ENCODE results near the gene TREX2. TPM values are rescaled to one million over a fixed set of nuclear protein-coding genes. Genes with fewer than 3 reads are reported as not detected.

TREX2 gene
- total RNA-seq (ENCODE audit: low replicate concordance) = 2.3 and 2.9 TPM in 2 replicates

GRCh38 chrX:153445856-153446635 is at the start of gene TREX2:
Gene TREX2 (minus strand): TSS chrX:153446056. CDS start chrX:153445430, 626 bp downstream.

GRCh38 chrX:153494541-153495361 is 48.9 kb upstream of the TREX2 start, which contains the start of gene BGN:
Gene BGN (plus strand): TSS chrX:153494980. CDS start chrX:153504632, 9,652 bp downstream.

GRCh38 chrX:153470411-153471363 is 24.8 kb upstream of the TREX2 start, which contains the start of gene HAUS7:
Gene HAUS7 (minus strand): TSS chrX:153470576. CDS start chrX:153470557, 19 bp downstream.

GRCh38 chrX:153411255-153411987 is 34.4 kb downstream of the TREX2 start, which contains the start of gene ZFP92:
Gene ZFP92 (plus strand): TSS chrX:153411472. CDS start chrX:153418323, 6,851 bp downstream.

GRCh38 chrX:153401133-153401764 is 44.6 kb downstream of the TREX2 start, which contains the start of gene PNMA6E:
Gene PNMA6E (minus strand): TSS chrX:153401350. CDS start chrX:153398849, 2,501 bp downstream.

Other genes starting within 250 kb of the TREX2 start
- gene PNMA6F, start 124.3 kb downstream of the TREX2 start, total RNA-seq (ENCODE audit: low replicate concordance) = not detected in 2 replicates
- gene ZNF275, start 111.9 kb downstream of the TREX2 start, total RNA-seq (ENCODE audit: low replicate concordance) = 5.3 and 6.5 TPM in 2 replicates
- gene PNMA6E, start 44.7 kb downstream of the TREX2 start, total RNA-seq (ENCODE audit: low replicate concordance) = not detected in 2 replicates
- under 0.01 and 0.08 TPM in 2 replicates for gene ZFP92, start 34.6 kb downstream of the TREX2 start, total RNA-seq (ENCODE audit: low replicate concordance)
- gene HAUS7, start 24.5 kb upstream of the TREX2 start, total RNA-seq (ENCODE audit: low replicate concordance) = 14.7 and 15.0 TPM in 2 replicates
- gene BGN, start 48.9 kb upstream of the TREX2 start, total RNA-seq (ENCODE audit: low replicate concordance) = 10.5 and 118 TPM in 2 replicates
- gene ATP2B3, start 71.6 kb upstream of the TREX2 start, total RNA-seq (ENCODE audit: low replicate concordance) = under 0.01 TPM in 2 replicates
- gene CCNQ, start 153.1 kb upstream of the TREX2 start, total RNA-seq (ENCODE audit: low replicate concordance) = 19.8 and 43.8 TPM in 2 replicates
- not detected in 2 replicates for gene DUSP9, start 201.1 kb upstream of the TREX2 start, total RNA-seq (ENCODE audit: low replicate concordance)
- 0.30 and 0.47 TPM in 2 replicates for gene PNCK, start 227.8 kb upstream of the TREX2 start, total RNA-seq (ENCODE audit: low replicate concordance)
- gene SLC6A8, start 241.9 kb upstream of the TREX2 start, total RNA-seq (ENCODE audit: low replicate concordance) = 10.8 TPM in 2 replicates

Data from smooth muscle cell of the coronary artery (primary cell).